ENCODE measurements around the gene MCM10.
"Not testable (repeated sequence)": the region's sequence is repeated elsewhere in the genome, so short reads cannot be mapped to it uniquely, and the experiment has no call there.

MCM10 gene

DNA sequence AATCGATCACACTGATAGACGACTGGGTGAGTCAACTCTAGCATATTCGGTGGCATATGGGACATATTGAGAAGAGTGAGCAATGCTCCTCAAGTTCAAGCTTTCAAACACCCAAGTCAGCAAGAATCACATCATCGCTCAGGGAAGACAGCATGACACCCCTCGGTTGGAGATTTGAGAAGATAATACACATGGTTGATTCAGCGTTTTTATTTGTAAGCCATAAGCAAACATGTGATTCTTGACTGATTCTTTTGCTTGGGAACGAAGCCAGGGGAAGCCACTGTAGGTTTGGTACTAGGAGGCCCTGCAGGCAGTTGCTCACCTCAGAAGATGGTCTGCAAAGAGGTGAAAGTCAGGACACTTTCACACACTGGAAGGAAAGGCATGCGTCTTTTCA lies 60.2 kb downstream of the MCM10 start:
- DNase-seq (ENCODE audit: low read depth), result no peak

DNA sequence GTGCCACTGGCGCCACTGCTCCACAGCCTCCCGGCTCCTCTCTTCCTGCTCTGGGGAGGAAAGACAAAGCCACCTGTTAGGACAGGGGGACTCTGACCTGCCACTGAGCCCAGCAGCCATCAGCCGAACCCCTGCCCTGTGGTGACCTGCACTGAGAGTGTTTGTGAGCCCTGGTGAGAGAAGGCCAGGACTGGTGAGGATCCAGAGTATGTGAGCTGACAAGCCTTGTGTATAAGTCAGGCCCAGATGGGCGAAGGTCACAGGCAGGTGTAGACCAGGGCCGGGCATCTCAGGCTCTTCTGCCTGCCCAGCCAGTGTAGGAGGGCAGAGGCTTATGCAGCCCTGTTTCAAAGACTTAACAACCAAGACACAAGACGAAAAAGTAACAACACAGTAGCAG lies 60.8 kb downstream of the MCM10 start:
- no peak for DNase-seq (ENCODE audit: low read depth)

DNA sequence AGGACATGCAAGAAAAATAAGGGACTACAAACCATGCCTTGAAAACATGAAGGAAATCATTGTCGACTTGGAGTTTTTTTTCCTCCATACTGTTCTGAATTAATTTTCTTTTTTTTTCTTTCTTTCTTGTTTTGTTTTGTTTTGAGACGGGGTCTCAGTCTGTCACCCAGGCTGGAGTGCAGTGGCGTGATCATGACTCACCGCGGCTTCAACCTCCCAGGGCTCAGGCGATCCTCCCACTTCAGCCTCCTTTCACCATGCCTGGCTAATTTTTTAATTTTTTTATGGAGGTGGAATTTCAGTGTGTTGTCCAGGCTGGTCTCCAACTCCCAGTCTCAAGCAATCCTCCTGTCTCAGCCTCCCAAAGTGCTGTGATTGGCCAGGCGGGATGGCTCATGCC lies 61.2 kb downstream of the MCM10 start:
- no peak for DNase-seq (ENCODE audit: low read depth)

DNA sequence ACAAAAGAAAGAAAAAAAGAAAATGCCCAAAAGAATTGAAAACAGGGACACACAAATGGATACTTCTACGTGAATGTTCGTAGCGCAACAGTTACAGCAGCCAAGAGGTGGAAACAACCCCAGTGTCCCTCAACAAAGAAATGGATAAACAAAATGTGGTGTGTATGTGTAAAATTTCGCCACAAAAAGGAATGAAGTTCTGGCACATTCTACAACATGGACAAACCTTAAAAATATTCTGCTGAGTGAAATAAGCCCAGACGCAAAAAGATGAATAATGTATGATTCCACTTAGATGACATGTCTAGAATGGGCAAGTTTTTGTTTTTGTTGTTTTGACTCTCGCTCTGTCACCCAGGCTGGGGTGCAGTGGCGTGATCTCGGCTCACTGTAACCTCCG lies 61.9 kb downstream of the MCM10 start:
- DNase-seq (ENCODE audit: low read depth), result no peak

DNA sequence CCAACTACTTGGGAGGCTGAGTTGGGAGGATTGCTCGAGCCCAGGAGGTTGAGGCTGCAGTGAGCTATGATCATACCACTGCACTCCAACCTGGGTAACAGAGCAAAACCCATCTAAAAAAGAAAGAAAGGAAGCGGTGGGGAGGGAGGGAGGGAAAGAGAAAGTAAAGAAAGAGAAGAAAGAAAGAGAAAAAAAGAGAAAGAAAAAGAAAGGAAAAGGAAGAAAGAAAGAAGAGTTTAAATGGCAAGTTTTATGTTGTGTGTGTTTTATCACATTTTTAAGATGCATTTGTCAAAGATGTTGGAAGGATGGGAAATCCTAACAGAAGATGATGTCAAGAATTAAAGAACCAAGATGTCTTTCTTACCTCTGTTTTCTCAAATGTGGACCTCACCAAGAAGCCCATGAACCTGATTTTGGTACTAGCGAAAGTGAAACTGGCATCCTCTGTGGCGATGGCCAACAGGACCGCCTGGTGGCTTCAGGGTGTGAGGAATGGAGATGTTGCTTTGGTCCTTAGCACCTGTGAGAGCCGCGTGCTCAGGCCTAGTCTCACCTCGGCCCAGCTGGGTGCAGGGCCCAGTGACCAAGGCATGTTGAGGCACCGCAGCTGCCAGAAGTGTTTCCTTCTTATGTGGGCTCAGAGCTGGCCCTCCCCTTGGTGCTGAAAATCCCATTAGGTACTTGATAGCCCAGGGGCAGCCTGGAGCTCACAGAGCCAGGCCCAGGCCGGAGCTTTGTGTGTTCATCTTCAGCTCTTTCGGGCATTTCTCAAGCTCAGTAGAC lies 63.0 kb downstream of the MCM10 start:
- no peak for DNase-seq (ENCODE audit: low read depth)

DNA sequence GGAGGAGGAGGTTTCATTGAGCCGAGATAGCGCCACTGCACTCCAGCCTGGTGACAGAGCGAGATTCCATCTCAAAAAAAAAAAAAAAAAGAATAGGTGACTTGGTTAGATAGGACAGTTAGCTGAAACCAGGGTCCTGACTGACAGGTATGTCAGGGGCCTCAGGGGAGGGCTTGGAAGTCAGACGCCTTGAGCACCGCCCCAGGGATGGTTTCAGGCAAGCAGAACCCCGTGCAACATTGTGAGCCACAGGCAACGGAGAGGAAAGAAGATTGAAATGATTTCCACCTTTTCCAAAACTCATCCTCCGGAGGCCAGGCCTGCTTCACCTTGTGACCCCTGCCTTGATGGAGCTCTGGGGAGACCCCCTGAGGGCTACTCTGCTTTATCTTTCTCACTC lies 64.2 kb downstream of the MCM10 start:
- no peak for DNase-seq (ENCODE audit: low read depth)

DNA sequence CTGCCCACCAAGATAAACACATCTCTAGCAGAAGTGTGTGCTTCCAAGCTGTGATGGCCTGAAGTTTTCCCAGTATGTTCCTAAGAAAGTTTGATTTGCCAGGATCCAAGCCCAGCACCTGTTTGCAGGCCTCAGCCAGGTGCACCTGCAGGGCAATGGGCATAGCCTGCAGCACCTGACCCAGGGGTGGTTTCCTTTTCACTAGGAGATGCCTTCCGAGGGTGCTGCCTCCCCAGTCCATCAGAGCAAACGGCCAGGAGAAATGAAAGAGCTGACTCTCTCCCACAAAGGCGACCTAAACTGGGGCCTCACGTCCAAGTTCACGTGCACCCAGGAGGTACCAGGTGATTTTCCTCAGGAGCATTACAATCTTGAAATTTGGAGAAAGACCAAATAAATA lies 65.7 kb downstream of the MCM10 start:
- DNase-seq (ENCODE audit: low read depth), result no peak

DNA sequence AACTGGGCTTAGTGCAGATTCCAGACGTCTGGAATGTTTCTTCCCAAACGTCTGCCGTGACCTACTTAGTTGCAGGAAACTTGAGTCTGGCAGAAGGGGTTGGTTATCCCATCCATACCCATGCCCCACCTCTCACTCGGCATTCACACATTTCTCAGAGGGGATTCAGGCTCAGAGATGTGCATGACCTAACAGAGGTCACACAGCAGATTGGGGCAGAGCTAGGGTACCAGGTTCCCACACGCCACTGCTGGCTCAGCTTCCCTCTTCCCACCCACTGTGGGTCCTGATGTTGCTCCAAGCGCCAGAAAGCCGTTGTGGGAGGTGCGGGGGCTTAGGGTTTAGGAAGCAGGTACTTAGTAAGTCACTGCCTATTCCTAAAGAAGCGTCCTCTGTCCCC lies 69.8 kb downstream of the MCM10 start:
- DNase-seq (ENCODE audit: low read depth), result no peak

DNA sequence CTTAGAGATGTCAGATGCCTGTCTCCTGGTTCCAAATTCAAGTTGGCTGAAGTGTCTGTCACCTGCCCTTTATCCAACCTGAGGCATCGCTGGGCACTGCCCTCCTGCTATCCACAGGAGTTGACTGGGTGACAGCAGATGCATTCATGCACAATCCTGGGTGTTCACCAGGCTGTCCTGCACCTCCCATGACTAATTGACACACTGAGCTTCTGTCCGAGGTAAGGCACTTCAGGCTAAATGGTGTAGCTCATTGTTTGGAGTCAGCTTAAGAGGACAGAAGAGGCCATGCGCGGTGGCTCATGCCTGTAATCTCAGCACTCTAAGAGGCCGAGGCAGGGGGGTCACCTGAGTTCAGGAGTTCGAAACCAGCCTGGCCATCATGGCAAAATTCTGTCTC lies 70.5 kb downstream of the MCM10 start:
- no peak for DNase-seq (ENCODE audit: low read depth)

DNA sequence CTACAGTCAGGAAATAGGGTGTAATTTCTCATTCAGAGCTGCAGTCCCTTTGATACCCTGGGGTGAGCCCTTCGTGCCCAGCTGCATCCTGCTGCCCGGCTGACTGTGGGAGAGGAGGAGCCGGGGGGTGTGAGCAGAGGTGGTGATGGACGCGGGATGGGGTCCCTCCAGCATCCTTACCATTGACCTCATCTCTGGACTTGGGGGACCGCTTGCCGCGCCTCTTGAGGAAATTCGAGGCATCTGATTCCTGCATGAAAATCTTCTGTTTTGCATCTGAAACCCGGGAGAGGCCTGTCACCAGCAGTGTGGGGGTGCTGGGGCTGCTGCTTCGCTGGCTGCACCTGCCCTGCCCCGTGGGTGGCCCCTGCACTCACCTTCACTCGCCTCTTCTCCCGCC lies 72.0 kb downstream of the MCM10 start:
- no peak for DNase-seq (ENCODE audit: low read depth)

DNA sequence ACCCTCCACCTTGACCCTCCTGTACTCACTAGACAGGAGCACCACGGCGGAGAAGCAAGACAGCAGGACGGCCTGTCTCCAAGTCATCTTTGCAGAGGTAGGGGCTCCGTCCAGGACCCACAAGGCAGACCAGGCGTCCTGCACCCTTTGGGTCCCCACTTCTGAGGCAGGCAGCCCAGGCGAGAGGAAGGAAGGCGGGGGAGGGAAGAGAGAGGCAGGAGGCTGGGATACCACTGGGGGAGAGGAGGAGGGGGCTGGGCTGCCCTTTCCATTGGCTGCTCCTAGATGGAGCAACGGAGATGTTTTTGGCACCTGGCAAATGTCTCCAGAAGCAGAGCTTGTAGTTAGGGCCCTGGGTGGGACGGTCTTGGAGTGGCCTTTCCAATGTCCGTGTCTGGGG lies 72.8 kb downstream of the MCM10 start, which contains the start of gene UCMA:
Gene UCMA (minus strand): TSS at position 203 of the 400 bp plus-strand sequence. CDS start 116 bp downstream, at position 87.
- DNase-seq (ENCODE audit: low read depth), result no peak

DNA sequence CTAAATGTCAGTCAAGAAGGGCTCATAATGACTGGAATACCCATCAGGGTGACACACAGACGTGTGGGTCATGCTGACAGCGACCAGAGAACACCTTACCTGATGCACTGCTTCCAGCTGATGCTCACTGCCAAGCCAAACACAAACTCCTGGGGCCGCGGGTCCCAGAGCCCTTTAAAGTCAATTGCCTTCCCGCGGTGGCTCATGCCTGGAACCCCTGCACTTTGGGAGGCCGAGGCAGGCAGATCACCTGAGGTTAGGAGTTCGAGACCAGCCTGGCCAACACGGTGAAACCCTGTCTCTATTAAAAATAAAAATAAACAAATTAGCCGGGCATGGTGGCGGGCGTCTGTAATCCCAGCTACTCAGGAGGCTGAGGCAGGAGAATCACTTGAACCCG lies 73.4 kb downstream of the MCM10 start:
- not testable (repeated sequence) for DNase-seq (ENCODE audit: low read depth)

DNA sequence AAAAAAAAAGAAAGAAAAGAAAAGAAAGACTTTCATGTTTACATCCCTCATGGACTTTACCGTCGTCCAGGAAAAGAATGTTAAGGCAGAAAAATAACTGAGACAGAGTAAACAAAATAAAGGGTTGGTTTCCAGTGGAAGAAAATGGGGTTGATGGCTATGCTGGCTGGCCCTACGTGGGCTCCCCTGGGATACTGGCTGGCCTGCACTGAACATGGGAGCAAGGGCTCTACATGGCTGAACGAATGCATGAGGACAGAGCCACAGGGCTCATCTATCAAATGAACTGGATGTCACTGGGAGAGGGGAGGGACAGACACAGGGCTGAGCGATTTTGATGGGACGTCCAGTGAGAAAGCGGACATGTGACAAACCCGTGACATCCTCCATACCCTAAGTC lies 75.3 kb downstream of the MCM10 start:
- DNase-seq (ENCODE audit: low read depth), result no peak

DNA sequence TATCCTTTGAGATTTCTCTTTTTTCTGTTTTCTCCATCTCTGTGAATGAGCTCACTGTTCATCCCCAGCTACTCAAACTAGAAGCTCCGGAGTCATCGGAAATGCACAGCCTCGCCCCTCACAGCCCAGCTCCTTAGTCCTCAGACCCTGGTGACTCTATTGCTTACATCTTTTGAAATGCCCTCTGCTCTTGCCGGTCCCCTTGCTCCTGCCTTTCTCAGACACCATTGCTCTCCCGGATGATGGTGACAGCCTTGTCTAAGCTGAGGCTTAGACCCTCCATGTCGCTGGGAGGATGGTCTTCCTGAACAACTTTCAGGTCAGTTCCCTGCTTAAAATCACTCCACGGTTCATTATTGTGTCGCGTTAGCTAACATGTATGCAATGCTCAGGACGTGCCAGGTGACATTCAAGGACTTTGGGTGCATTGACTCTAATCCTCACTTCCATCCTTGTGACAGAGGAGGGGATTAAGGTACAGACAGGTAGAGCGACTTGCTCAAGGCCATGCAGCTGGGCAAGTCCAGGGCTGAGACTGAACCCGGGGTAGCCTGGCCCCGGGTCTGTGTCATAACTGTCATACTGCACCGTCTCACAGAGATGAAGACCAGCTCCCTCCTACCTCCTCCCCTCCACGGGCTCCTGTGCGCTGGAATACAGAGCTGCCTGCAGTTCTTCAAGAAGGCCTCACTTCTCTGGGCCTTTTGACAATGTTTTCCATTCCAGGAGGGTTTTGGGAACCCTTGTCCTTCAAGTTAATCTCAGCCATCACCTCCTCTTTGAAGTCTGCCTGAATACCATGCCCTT lies 77.1 kb downstream of the MCM10 start:
- no peak for DNase-seq (ENCODE audit: low read depth)

DNA sequence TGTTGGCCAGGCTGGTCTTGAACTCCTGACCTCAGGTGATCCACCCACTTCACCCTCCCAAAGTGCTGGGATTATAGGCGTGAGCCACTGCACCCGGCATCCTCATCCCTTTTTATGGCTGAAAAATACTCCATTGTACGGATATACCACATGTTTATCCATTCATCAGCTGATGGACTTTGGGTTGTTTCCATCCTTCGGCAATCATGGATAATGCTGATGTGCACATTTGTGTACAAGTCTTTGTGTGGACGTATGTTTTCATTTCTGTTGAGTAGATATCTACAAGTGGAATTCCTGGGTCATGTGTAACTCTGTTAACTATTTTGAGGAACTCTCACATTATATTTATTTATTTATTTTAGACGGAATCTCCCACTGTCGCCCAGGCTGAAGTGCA lies 78.6 kb downstream of the MCM10 start:
- DNase-seq (ENCODE audit: low read depth), result no peak

DNA sequence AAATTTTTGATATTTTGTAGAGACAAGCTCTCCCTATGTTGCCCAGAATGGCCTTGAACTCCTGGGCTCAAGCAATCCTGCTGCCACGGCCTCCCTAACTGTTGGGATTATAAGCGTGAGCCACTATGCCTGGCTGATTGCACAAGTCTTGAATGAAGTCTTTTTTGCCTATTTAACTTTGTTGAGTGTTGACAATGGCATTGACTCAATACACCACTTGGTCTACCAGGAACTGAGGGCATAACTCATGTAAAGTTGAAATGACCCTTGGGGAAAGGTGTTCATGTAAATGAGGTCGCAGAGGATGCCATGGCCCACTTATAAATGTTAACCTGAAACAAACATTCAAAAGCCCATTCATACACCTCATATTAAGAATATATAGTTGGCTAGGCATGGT lies 80.3 kb downstream of the MCM10 start:
- DNase-seq (ENCODE audit: low read depth), result no peak

DNA sequence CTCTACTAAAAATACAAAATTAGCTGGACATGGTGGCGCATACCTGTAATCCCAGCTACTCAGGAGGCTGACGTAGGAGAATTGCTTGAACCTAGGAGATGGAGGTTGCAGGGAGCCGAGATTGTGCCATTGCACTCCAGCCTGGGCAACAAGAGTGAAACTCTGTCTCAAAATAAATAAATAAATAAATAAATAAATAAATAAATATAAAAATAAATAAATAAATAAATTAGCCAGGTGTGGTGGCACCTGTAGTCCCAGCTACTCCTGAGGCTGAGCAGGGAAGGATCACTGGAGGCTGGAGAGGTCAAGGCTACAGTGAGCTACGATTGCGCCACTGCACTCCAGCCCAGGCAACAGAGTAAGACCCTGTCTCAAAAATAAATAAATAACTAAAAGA lies 80.9 kb downstream of the MCM10 start:
- DNase-seq (ENCODE audit: low read depth), result not testable (repeated sequence)

DNA sequence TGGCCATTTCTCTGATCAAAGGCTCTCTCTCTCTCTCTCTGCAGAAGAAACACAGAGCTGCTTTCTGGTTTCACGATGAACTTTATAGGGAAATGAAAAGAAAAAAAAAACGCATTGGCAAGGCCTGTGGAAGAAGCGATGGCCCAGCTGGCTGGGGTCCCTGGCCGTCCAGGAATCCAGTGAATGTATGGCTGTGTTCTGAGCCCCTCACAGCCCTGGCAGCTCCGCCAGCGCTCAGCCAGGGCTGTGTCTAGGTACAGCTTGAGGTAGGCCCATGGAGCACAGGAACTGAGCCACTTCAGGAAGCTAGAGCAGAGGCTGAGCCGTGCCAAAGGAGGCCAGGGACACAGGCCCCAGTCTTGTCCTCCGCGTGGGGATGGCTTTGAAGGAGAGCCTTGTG lies 85.9 kb downstream of the MCM10 start:
- no peak for DNase-seq (ENCODE audit: low read depth)

DNA sequence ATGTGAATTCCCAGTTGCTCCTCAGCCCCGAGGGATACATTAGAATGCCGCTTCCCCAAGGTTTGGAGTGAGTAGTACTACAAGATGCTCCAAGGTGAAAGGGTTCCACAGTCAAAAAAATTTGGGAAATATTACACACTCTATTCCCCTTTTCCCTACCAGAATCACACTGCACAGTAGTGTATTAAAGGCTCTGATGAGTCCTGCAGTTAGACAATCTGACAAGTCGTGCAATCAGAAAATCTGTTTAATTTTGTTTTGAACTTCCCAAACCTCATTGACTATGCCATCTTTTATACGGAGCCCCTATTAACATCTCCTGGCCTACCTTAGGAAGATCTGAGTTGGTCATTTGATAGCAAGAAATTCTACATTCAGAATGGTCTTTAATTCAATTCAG lies 86.4 kb downstream of the MCM10 start:
- DNase-seq (ENCODE audit: low read depth), result no peak

DNA sequence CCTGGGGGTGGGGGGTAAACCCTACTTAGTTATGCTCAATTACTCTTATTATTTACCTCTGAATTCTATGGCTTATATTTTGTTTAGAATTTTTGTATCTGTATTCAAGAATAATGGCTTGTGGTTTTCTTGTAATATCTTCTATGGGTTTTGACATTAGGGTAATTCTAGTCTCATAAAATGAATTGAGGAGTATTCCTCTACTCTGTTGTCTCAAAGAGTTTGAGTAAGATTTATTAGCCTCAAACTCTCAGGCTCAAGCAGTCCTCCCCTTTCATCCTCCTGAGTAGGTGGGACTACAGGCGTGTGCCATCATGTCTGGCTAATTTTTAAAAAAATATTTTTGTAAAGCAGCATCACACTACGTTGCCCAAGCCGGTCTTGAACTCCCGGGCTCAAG lies 92.4 kb downstream of the MCM10 start:
- DNase-seq (ENCODE audit: low read depth), result no peak

DNA sequence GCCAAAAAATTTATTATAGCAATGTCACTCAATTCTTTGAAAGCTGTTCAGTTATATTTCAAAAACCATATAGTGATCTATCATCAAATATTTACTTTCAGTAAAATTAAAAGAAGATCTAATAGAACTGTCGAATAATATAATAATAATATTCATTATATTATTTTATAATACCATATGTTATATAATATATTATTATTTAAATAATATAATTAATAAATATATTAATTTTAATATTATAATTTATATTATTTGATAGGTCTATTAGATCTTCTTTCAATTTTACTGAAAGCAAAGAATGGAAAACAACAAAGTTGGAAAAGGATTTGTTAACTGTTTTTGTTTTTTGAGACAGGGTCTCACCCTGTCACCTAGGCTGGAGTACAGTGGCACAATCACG lies 95.3 kb downstream of the MCM10 start:
- DNase-seq (ENCODE audit: low read depth), result no peak

DNA sequence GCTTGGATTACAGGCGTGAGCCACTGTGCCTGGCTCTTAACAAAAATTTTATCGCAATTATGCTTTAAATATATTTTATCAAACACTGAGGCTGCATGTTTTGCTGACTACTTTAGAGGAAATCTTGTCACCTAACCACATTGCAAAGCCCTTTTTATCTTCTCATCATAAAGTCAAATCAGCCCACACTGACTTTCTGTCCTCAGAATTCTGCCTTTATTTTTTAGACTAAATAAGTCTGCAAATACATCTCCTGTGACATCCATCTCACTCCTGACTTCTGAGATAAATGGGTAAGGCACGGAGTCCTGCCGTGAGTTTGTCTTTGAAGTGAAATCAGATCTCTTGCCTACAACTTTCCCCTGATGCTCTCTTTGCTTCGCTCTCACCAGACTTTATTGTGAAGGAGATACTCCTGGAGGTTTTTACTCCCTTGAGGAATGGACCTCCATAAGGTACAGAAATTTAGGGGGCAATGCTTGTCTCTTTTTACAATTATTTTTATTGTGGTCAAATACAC lies 96.3 kb downstream of the MCM10 start:
- DNase-seq (ENCODE audit: low read depth), result no peak

Measured in activated T-helper 1 cell treated with Interleukin-2 at 50 U/mL for 16 hours (primary cell).